CD4-positive, alpha-beta T cell (primary cell): Measurements from ENCODE around the gene CDH20. TPM values are rescaled to one million over a fixed set of nuclear protein-coding genes. Genes with fewer than 3 reads are reported as not detected.

Experiments
- ATAC-seq: fragments of 200-7000 bp; cut with Tn5 transposase; one replicate; pipeline ENCODE4 v1.10.0; 2022; ENCODE audit warnings: mild to moderate bottlenecking; ENCODE audit not compliant: poor library complexity
- CTCF ChIA-PET: fragments of 350-600 bp; sonication (Branson Sonifier 250); formaldehyde crosslinking; loops from one replicate; lab custom pipeline; 2021; ENCODE audit warnings: antibody characterized with exemption, inconsistent platforms; lab: Charles Lee
- POLR2A ChIA-PET: fragments of 350-600 bp; sonication (Branson Sonifier 250); formaldehyde crosslinking; loops from one replicate; lab custom pipeline; 2021; ENCODE audit warnings: antibody characterized with exemption, inconsistent platforms; lab: Charles Lee
- DNase-seq, 14 experiments: peaks; one replicate each; pipeline ENCODE4 v3.0.0-alpha.2; 2013 to 2020; ENCODE audit warnings: mixed read lengths in 2 of 14
- H3K27ac ChIP-seq, 2 donors: one replicate each; pipeline versions ENCODE4 v1.5.1 to v1.7.0; 2013; ENCODE audit warnings: low read length in 2 of 2, low read depth in 1 of 2, mild to moderate bottlenecking in 1 of 2
- H3K27me3 ChIP-seq, 2 experiments: 1 replicate in 1 of 2; 2 replicates in 1 of 2; pipeline versions ENCODE4 v1.6.1 to v1.7.0; 2013; ENCODE audit warnings: low read length in 2 of 2, control low read depth in 1 of 2, mild to moderate bottlenecking in 1 of 2, moderate library complexity in 1 of 2; ENCODE audit not compliant: insufficient read depth in 2 of 2, control insufficient read depth in 1 of 2
- H3K36me3 ChIP-seq: one replicate; pipeline ENCODE4 v1.6.1; 2013; ENCODE audit warnings: low read length, control low read depth; ENCODE audit not compliant: insufficient read depth
- H3K4me1 ChIP-seq: one replicate; pipeline ENCODE4 v1.6.1; 2013; ENCODE audit warnings: low read length, control low read depth; ENCODE audit not compliant: insufficient read depth
- H3K4me3 ChIP-seq: one replicate; pipeline ENCODE4 v1.5.1; 2013; ENCODE audit warnings: mild to moderate bottlenecking, low read length, moderate library complexity
- H3K9me3 ChIP-seq, 2 experiments: 1 replicate in 1 of 2; 2 replicates in 1 of 2; pipeline versions ENCODE4 v1.6.1 to v1.7.0; 2013; ENCODE audit warnings: low read length in 2 of 2, mild to moderate bottlenecking in 2 of 2, control low read depth in 1 of 2, moderate library complexity in 1 of 2; ENCODE audit not compliant: control insufficient read depth in 1 of 2, insufficient read depth in 1 of 2
- H3K27ac Mint-ChIP-seq: one replicate; pipeline ENCODE4 v1.8.0; 2020; ENCODE audit warnings: mixed read lengths
- H3K27me3 Mint-ChIP-seq: one replicate; pipeline ENCODE4 v1.8.0; 2021; ENCODE audit warnings: mixed read lengths
- H3K36me3 Mint-ChIP-seq: one replicate; pipeline ENCODE4 v1.8.0; 2021; ENCODE audit warnings: low read depth, mixed read lengths
- H3K4me1 Mint-ChIP-seq: one replicate; pipeline ENCODE4 v1.8.0; 2021; ENCODE audit warnings: low read depth, mixed read lengths
- H3K4me3 Mint-ChIP-seq: one replicate; pipeline ENCODE4 v1.8.0; 2020; ENCODE audit warnings: mild to moderate bottlenecking, mixed read lengths
- H3K9me3 Mint-ChIP-seq: one replicate; pipeline ENCODE4 v1.8.0; 2020; ENCODE audit warnings: mixed read lengths
- intact Hi-C, 2 experiments: fragments of 100-400 bp; cut with DNase I in 1 of 2; cut with micrococcal nuclease in 1 of 2; formaldehyde crosslinking; loops; one replicate each; pipeline versions ENCODE4 v1.15.1 to v1.9.0; 2023 to 2025; cut with DNase I, micrococcal nuclease
- total RNA-seq, 174 experiments: library from RNA in 2 of 174; stranded (reverse) in 2 of 174; gene quantifications; one replicate each; pipeline ENCODE4 v1.2.3 and lab custom pipeline; 2021 to 2026
- TF ChIP-seq, protein P1 (sequence below): fragments of 200-600 bp; IDR thresholded peaks from one replicate; pipeline ENCODE4 v1.8.0; 2022; ENCODE audit warnings: antibody characterized with exemption, mild to moderate bottlenecking

The CDH20 gene
- total RNA-seq, 2 experiments from 2014 or later = 0.16 to 0.39 TPM

DNA sequence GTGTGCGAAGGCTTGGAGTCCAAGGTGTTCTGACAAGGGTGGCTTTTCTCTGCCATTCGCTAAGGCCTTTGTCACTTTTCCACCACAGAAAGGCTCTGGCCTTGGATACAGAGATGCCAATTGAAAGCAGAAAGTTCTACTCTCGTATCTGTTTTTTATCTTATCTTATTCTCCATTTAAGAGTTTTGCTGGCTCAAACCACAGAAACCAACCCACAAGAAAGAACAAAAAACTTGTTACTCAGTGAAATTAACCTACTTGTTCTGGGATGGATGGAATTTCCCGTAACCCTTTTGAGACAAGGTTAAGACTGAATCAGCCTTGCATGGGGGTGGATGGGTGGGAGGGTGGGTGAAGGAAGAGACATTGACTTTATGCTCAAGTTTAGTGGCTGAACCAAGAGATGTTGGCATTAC lies 221.7 kb downstream of the CDH20 start:
- intact Hi-C loops = no loop called here
- Histone ChIP-seq H3K27me3 (no peaks in the 10 kb centered on the region), H3K9me3 (peaks cover 0 to 6% of the 10 kb centered on the region in 2 experiments), H3K36me3 (no peaks in the 10 kb centered on the region), H3K4me3 (peak overlapping the region; percentile 51), H3K27ac (no peak overlapping the region), H3K4me1 (no peaks in the 10 kb centered on the region)
- ATAC-seq = no peak
- Mint-ChIP-seq H3K27me3 (no peaks in the 10 kb centered on the region), H3K36me3 (no peaks in the 10 kb centered on the region), H3K27ac (peak overlapping the region; percentile 70), H3K4me1 (peaks cover 5% of the 10 kb centered on the region), H3K9me3 (no peaks in the 10 kb centered on the region), H3K4me3 (peak overlapping the region; percentile 82)
- DNase-seq = no peak
- POLR2A ChIA-PET = interaction anchor here (1.2 to 1.3 kb wide), 2 partner anchors 27 to 533 kb away, joined by 3 read pairs; no protein-coding TSS in a partner anchor
- CTCF ChIA-PET = no interaction called here
- TF ChIP-seq, protein P1, sequence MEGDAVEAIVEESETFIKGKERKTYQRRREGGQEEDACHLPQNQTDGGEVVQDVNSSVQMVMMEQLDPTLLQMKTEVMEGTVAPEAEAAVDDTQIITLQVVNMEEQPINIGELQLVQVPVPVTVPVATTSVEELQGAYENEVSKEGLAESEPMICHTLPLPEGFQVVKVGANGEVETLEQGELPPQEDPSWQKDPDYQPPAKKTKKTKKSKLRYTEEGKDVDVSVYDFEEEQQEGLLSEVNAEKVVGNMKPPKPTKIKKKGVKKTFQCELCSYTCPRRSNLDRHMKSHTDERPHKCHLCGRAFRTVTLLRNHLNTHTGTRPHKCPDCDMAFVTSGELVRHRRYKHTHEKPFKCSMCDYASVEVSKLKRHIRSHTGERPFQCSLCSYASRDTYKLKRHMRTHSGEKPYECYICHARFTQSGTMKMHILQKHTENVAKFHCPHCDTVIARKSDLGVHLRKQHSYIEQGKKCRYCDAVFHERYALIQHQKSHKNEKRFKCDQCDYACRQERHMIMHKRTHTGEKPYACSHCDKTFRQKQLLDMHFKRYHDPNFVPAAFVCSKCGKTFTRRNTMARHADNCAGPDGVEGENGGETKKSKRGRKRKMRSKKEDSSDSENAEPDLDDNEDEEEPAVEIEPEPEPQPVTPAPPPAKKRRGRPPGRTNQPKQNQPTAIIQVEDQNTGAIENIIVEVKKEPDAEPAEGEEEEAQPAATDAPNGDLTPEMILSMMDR = no peak

DNA sequence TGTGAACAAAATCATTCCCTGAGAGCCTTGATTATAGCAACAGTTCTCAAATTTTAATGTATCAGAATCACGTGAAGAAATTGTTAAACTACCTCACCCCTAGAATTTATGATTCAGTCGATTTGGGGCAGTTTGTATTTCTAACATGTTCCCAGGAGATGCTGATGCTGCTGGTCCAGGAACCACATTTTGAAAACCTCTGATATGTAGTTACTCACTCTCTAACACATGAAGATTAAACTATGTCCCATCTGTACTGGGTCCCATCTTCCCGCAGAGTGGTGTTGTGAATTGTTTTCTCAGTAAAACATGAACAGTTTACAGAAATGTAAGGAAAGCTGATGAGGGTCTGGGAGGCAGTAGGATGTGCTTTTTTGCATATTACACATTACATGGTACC lies 223.1 kb downstream of the CDH20 start:
- Histone ChIP-seq H3K27me3 (no peaks in the 10 kb centered on the region), H3K9me3 (peaks cover 0 to 6% of the 10 kb centered on the region in 2 experiments), H3K27ac (no peak overlapping the region), H3K4me1 (no peaks in the 10 kb centered on the region), H3K4me3 (no peak overlapping the region), H3K36me3 (no peaks in the 10 kb centered on the region)
- H3K4me1 Mint-ChIP-seq = peaks cover 5% of the 10 kb centered on the region
- intact Hi-C loops = no loop called here
- H3K4me3 Mint-ChIP-seq = no peak overlapping the region
- ChIA-PET CTCF (no interaction called here), POLR2A (no interaction called here)
- ATAC-seq = no peak
- H3K9me3 Mint-ChIP-seq = no peaks in the 10 kb centered on the region
- TF ChIP-seq, protein P1 = no peak
- H3K36me3 Mint-ChIP-seq = no peaks in the 10 kb centered on the region
- no peaks in the 10 kb centered on the region for H3K27me3 Mint-ChIP-seq
- no peak for DNase-seq
- no peak overlapping the region for H3K27ac Mint-ChIP-seq

DNA sequence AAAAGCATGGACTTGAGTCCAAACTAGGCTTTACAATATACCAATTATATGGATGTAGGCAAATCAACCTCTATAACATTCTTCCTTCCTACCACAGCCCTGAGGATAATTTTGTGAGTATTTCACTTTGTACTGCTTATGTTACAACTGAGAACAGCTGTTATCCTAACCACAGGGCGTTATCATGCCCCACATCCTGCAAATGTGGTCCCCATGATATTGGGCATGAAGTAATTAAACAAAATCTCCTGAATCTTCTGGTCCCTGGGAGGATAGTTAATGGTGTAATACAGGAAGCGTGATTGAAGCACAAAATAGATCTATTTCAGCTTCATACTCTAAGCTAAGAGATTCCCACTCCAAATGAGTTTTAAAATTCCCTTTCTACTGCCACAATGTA lies 223.6 kb downstream of the CDH20 start:
- TF ChIP-seq, protein P1 = no peak
- H3K9me3 ChIP-seq = peaks cover 0 to 6% of the 10 kb centered on the region in 2 experiments
- ChIA-PET POLR2A (no interaction called here), CTCF (no interaction called here)
- Mint-ChIP-seq H3K4me1 (peaks cover 5% of the 10 kb centered on the region), H3K27me3 (no peaks in the 10 kb centered on the region), H3K36me3 (no peaks in the 10 kb centered on the region), H3K4me3 (no peak overlapping the region), H3K27ac (no peak overlapping the region), H3K9me3 (no peaks in the 10 kb centered on the region)
- no peaks in the 10 kb centered on the region for H3K4me1 ChIP-seq
- H3K27me3 ChIP-seq = no peaks in the 10 kb centered on the region
- ATAC-seq (no peak), DNase-seq (no peak)
- H3K4me3 ChIP-seq = no peak overlapping the region
- H3K27ac ChIP-seq = no peak overlapping the region
- no peaks in the 10 kb centered on the region for H3K36me3 ChIP-seq
- intact Hi-C loops = no loop called here
